ENCODE results near the gene PRR16.
A peak's percentile ranks its signal among the peaks of the same experiment; 100 is the strongest.

The PRR16 gene

DNA sequence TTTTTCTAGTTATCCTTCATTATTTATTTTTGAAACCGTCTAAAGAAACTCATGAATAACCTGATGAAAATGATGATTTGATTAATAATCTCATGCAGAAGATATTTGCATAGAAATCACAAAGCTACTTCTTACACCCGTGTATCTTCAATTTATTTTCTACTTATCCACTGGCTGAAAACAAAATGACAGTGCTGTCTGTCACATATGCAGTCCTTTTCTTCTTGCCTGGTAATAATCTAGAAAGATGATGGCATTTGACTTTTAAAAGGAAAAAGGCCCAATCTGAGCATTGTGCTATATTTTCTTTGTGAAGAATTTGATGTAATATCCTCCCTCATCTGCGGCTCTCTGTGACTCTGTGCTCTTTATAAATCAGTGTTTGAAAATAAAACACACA, 253.3 kb downstream of the PRR16 start:
- no peak for DNase-seq (ENCODE audit: low spot score)
- no peak overlapping the region for H3K4me3 ChIP-seq (ENCODE audit: severe bottlenecking)
- H3K9me3 ChIP-seq (ENCODE audit: severe bottlenecking), result no peaks in the 10 kb centered on the region
- H3K27me3 ChIP-seq (ENCODE audit: insufficient read depth, poor library complexity, severe bottlenecking), result no peaks in the 10 kb centered on the region
- TF ChIP-seq, protein P1, sequence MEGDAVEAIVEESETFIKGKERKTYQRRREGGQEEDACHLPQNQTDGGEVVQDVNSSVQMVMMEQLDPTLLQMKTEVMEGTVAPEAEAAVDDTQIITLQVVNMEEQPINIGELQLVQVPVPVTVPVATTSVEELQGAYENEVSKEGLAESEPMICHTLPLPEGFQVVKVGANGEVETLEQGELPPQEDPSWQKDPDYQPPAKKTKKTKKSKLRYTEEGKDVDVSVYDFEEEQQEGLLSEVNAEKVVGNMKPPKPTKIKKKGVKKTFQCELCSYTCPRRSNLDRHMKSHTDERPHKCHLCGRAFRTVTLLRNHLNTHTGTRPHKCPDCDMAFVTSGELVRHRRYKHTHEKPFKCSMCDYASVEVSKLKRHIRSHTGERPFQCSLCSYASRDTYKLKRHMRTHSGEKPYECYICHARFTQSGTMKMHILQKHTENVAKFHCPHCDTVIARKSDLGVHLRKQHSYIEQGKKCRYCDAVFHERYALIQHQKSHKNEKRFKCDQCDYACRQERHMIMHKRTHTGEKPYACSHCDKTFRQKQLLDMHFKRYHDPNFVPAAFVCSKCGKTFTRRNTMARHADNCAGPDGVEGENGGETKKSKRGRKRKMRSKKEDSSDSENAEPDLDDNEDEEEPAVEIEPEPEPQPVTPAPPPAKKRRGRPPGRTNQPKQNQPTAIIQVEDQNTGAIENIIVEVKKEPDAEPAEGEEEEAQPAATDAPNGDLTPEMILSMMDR (IDR thresholded peaks at IDR 0.05; ENCODE audit: poor library complexity, severe bottlenecking), result no peak
- no peaks in the 10 kb centered on the region for H3K36me3 ChIP-seq (ENCODE audit: low read depth)
- no peaks in the 10 kb centered on the region for H3K4me1 ChIP-seq (ENCODE audit: insufficient read depth, poor library complexity, severe bottlenecking)
- no peak overlapping the region for H3K27ac ChIP-seq (ENCODE audit: poor library complexity, severe bottlenecking)
- no peak for ATAC-seq (ENCODE audit: low read depth)

- Histone ChIP-seq H3K4me3 (ENCODE audit: severe bottlenecking) (no peak overlapping the region), H3K4me1 (ENCODE audit: insufficient read depth, poor library complexity, severe bottlenecking) (no peaks in the 10 kb centered on the region), H3K27ac (ENCODE audit: poor library complexity, severe bottlenecking) (no peak overlapping the region), H3K9me3 (ENCODE audit: severe bottlenecking) (no peaks in the 10 kb centered on the region), H3K27me3 (ENCODE audit: insufficient read depth, poor library complexity, severe bottlenecking) (no peaks in the 10 kb centered on the region), H3K36me3 (ENCODE audit: low read depth) (no peaks in the 10 kb centered on the region)
- TF ChIP-seq, protein P1 (IDR thresholded peaks at IDR 0.05; ENCODE audit: poor library complexity, severe bottlenecking), result no peak
- ATAC-seq (ENCODE audit: low read depth) (no peak), DNase-seq (ENCODE audit: low spot score) (no peak)
These were observed 266.1 kb downstream of the PRR16 start for GRCh38 chr5:120730214-120730613.

- Histone ChIP-seq H3K4me3 (ENCODE audit: severe bottlenecking) (no peak overlapping the region), H3K36me3 (ENCODE audit: low read depth) (no peaks in the 10 kb centered on the region), H3K27me3 (ENCODE audit: insufficient read depth, poor library complexity, severe bottlenecking) (no peaks in the 10 kb centered on the region), H3K9me3 (ENCODE audit: severe bottlenecking) (no peaks in the 10 kb centered on the region), H3K4me1 (ENCODE audit: insufficient read depth, poor library complexity, severe bottlenecking) (no peaks in the 10 kb centered on the region), H3K27ac (ENCODE audit: poor library complexity, severe bottlenecking) (no peak overlapping the region)
- DNase-seq (ENCODE audit: low spot score) (no peak), ATAC-seq (ENCODE audit: low read depth) (no peak)
- TF ChIP-seq, protein P1 (IDR thresholded peaks at IDR 0.05; ENCODE audit: poor library complexity, severe bottlenecking), result no peak
These were observed 269.9 kb downstream of the PRR16 start for GRCh38 chr5:120734033-120734432.

GRCh38 chr5:120735076-120735475, 271.0 kb downstream of the PRR16 start:
- no peaks in the 10 kb centered on the region for H3K27me3 ChIP-seq (ENCODE audit: insufficient read depth, poor library complexity, severe bottlenecking)
- no peak overlapping the region for H3K4me3 ChIP-seq (ENCODE audit: severe bottlenecking)
- TF ChIP-seq, protein P1 (IDR thresholded peaks at IDR 0.05; ENCODE audit: poor library complexity, severe bottlenecking), result peak; percentile 37
- no peak overlapping the region for H3K27ac ChIP-seq (ENCODE audit: poor library complexity, severe bottlenecking)
- ATAC-seq (ENCODE audit: low read depth) (peak; percentile 52; the same call in 1 of the 3 replicates), DNase-seq (ENCODE audit: low spot score) (no peak)
- H3K4me1 ChIP-seq (ENCODE audit: insufficient read depth, poor library complexity, severe bottlenecking), result no peaks in the 10 kb centered on the region
- no peaks in the 10 kb centered on the region for H3K36me3 ChIP-seq (ENCODE audit: low read depth)
- no peaks in the 10 kb centered on the region for H3K9me3 ChIP-seq (ENCODE audit: severe bottlenecking)

Measured in RWPE2 (cell line).